MM.1S (cell line): ENCODE data around the gene SLC13A4.

ENCODE experiments used
- DNase-seq: peaks from one replicate; pipeline ENCODE4 v3.0.0-alpha.2; 2015
- H2AFZ ChIP-seq: fragments of 300-600 bp; sonication (generic); 2 replicates; pipeline ENCODE4 v1.6.0; 2016; ENCODE audit warnings: antibody characterized with exemption, low read length
- H3F3A ChIP-seq: fragments of 300-600 bp; sonication (generic); 2 replicates; pipeline ENCODE4 v1.6.1; 2016; ENCODE audit warnings: mild to moderate bottlenecking, antibody characterized with exemption, low read length, moderate library complexity, mixed read lengths; ENCODE audit not compliant: insufficient read depth
- H3K27ac ChIP-seq: fragments of 300-600 bp; sonication (generic); 2 replicates; pipeline ENCODE4 v1.5.1; 2016; ENCODE audit warnings: mild to moderate bottlenecking, low read length
- H3K27me3 ChIP-seq: fragments of 300-600 bp; sonication (generic); replicated peaks from 2 replicates; pipeline ENCODE4 v1.6.0; 2016; ENCODE audit warnings: low read length; ENCODE audit not compliant: insufficient read depth
- H3K36me3 ChIP-seq: fragments of 300-600 bp; sonication (generic); replicated peaks from 2 replicates; pipeline ENCODE4 v1.6.1; 2016; ENCODE audit warnings: mild to moderate bottlenecking, low read length, mixed read lengths; ENCODE audit not compliant: insufficient read depth
- H3K4me1 ChIP-seq: fragments of 300-600 bp; sonication (generic); 2 replicates; pipeline ENCODE4 v1.6.1; 2016; ENCODE audit warnings: low read length, mixed read lengths
- H3K4me2 ChIP-seq: fragments of 300-600 bp; sonication (generic); 2 replicates; pipeline ENCODE4 v1.6.0; 2016; ENCODE audit warnings: low read depth, low read length
- H3K4me3 ChIP-seq: fragments of 300-600 bp; sonication (generic); 2 replicates; pipeline ENCODE4 v1.5.1; 2016; ENCODE audit warnings: low read length, mixed read lengths
- H3K79me2 ChIP-seq: fragments of 300-600 bp; sonication (generic); 2 replicates; pipeline ENCODE4 v1.6.1; 2016; ENCODE audit warnings: mixed run types, low read length, mixed read lengths
- H3K9ac ChIP-seq: fragments of 300-600 bp; sonication (generic); 2 replicates; pipeline ENCODE4 v1.6.1; 2016; ENCODE audit warnings: low read length, mixed read lengths
- H3K9me2 ChIP-seq: fragments of 300-600 bp; sonication (generic); replicated peaks from 2 replicates; pipeline ENCODE4 v1.6.1; 2016; ENCODE audit warnings: mild to moderate bottlenecking, low read length, mixed read lengths; ENCODE audit not compliant: insufficient read depth
- H3K9me3 ChIP-seq: fragments of 300-600 bp; sonication (generic); replicated peaks from 2 replicates; pipeline ENCODE4 v1.6.1; 2016; ENCODE audit warnings: mild to moderate bottlenecking, low read length, mixed read lengths; ENCODE audit not compliant: insufficient read depth
- H4K20me1 ChIP-seq: fragments of 300-600 bp; sonication (generic); 2 replicates; pipeline ENCODE4 v1.6.1; 2016; ENCODE audit warnings: mild to moderate bottlenecking, low read length, moderate library complexity, mixed read lengths; ENCODE audit not compliant: insufficient read depth
- EZH2 ChIP-seq: fragments of 300-600 bp; sonication (generic); optimal IDR thresholded peaks from 2 replicates; pipeline ENCODE3; 2017; ENCODE audit warnings: low read depth, mild to moderate bottlenecking, antibody characterized with exemption, low read length, mixed read lengths
- EZH2phosphoT487 ChIP-seq: fragments of 300-600 bp; sonication (generic); IDR thresholded peaks from 2 replicates; pipeline ENCODE4 v1.6.1; 2018; ENCODE audit warnings: antibody characterized with exemption, low read length
- TF ChIP-seq, protein P1 (sequence below): fragments of 300-600 bp; sonication (generic); IDR thresholded peaks from 2 replicates; pipeline ENCODE4 v1.5.1; 2016; ENCODE audit warnings: antibody characterized with exemption, low read length, mixed read lengths

SLC13A4 gene

DNA sequence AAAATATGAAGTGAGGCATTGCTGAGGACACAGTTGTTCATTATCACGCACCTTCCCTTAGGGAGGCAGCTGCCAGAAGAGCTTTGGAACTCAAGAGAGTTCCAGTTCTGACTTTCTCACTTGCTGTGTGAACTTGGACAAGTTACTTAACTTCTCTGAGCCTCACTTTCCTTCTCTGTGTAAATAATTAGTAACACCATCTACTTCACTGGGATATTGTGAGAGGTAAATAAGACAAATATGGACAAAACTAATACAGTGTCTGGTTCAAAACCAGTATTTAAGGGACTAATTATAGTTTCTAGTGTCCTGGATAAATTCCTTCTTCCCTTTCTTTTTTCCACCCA, 6.3 kb upstream of the SLC13A4 start:
- H3K9me3 ChIP-seq: no peaks in the 10 kb centered on the region
- H4K20me1 ChIP-seq: no peaks in the 10 kb centered on the region
- H3K79me2 ChIP-seq: no peaks in the 10 kb centered on the region
- TF ChIP-seq, protein P1, sequence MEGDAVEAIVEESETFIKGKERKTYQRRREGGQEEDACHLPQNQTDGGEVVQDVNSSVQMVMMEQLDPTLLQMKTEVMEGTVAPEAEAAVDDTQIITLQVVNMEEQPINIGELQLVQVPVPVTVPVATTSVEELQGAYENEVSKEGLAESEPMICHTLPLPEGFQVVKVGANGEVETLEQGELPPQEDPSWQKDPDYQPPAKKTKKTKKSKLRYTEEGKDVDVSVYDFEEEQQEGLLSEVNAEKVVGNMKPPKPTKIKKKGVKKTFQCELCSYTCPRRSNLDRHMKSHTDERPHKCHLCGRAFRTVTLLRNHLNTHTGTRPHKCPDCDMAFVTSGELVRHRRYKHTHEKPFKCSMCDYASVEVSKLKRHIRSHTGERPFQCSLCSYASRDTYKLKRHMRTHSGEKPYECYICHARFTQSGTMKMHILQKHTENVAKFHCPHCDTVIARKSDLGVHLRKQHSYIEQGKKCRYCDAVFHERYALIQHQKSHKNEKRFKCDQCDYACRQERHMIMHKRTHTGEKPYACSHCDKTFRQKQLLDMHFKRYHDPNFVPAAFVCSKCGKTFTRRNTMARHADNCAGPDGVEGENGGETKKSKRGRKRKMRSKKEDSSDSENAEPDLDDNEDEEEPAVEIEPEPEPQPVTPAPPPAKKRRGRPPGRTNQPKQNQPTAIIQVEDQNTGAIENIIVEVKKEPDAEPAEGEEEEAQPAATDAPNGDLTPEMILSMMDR: no peak
- H3K27ac ChIP-seq: no peak overlapping the region
- no peaks in the 10 kb centered on the region for H3K9me2 ChIP-seq
- DNase-seq: no peak
- no peaks in the 10 kb centered on the region for H3K27me3 ChIP-seq
- H3K4me2 ChIP-seq: no peak overlapping the region
- no peak overlapping the region for H3K4me3 ChIP-seq
- no peak overlapping the region for H2AFZ ChIP-seq
- no peak overlapping the region for H3K9ac ChIP-seq
- no peaks in the 10 kb centered on the region for H3K36me3 ChIP-seq
- H3F3A ChIP-seq: no peaks in the 10 kb centered on the region
- H3K4me1 ChIP-seq: no peaks in the 10 kb centered on the region

GRCh38 chr7:135733603-135734342, 5.8 kb upstream of the SLC13A4 start:
- no peaks in the 10 kb centered on the region for H3K79me2 ChIP-seq

GRCh38 chr7:135731131-135731530, 3.1 kb upstream of the SLC13A4 start:
- Histone ChIP-seq H3K79me2 (no peaks in the 10 kb centered on the region), H3F3A (no peaks in the 10 kb centered on the region), H3K9me2 (no peaks in the 10 kb centered on the region), H3K36me3 (no peaks in the 10 kb centered on the region), H4K20me1 (no peaks in the 10 kb centered on the region), H3K4me3 (no peak overlapping the region), H3K27ac (no peak overlapping the region), H3K4me2 (no peak overlapping the region), H2AFZ (no peak overlapping the region), H3K27me3 (no peaks in the 10 kb centered on the region), H3K4me1 (no peaks in the 10 kb centered on the region), H3K9ac (no peak overlapping the region), H3K9me3 (no peaks in the 10 kb centered on the region)
- TF ChIP-seq, protein P1: no peak
- TF ChIP-seq EZH2phosphoT487 (no peak), EZH2 (no peak)
- no peak for DNase-seq

More at GRCh38 chr7:135733603-135734342, 5.8 kb upstream of the SLC13A4 start:
- H3K27ac ChIP-seq: no peak overlapping the region
- H3F3A ChIP-seq: no peaks in the 10 kb centered on the region
- H3K9ac ChIP-seq: no peak overlapping the region
- H2AFZ ChIP-seq: no peak overlapping the region
- TF ChIP-seq, protein P1: no peak
- TF ChIP-seq EZH2phosphoT487 (no peak), EZH2 (no peak)
- H3K4me3 ChIP-seq: no peak overlapping the region
- no peak for DNase-seq
- no peaks in the 10 kb centered on the region for H3K9me2 ChIP-seq
- no peak overlapping the region for H3K4me2 ChIP-seq
- no peaks in the 10 kb centered on the region for H4K20me1 ChIP-seq
- H3K9me3 ChIP-seq: no peaks in the 10 kb centered on the region
- no peaks in the 10 kb centered on the region for H3K27me3 ChIP-seq
- no peaks in the 10 kb centered on the region for H3K36me3 ChIP-seq
- no peaks in the 10 kb centered on the region for H3K4me1 ChIP-seq
